Vagina (tissue), 2 donors: Measurements from ENCODE around the gene BOD1L2.

Experiments used
- POLR2AphosphoS5 ChIP-seq, 2 donors: sonication (generic); formaldehyde crosslinking; IDR thresholded peaks; one replicate each; pipeline ENCODE4 v1.9.0; 2017; ENCODE audit warnings: antibody characterized with exemption in 2 of 2, mild to moderate bottlenecking in 2 of 2, low read depth in 1 of 2; ENCODE audit not compliant: insufficient read depth in 1 of 2
- TF ChIP-seq, protein P1 (sequence below), 3 experiments: fragments of 450-650 bp in 2 of 3; fragments of 200-600 bp in 1 of 3; sonication (generic) in 1 of 3; IDR thresholded peaks; one replicate each; pipeline ENCODE4 v1.5.1; 2017 to 2019; ENCODE audit warnings: antibody characterized with exemption in 3 of 3, mild to moderate bottlenecking in 2 of 3, moderate library complexity in 2 of 3

GRCh38 chr18:57198073-57198472, 51.2 kb downstream of the BOD1L2 start:
- TF ChIP-seq, protein P1, sequence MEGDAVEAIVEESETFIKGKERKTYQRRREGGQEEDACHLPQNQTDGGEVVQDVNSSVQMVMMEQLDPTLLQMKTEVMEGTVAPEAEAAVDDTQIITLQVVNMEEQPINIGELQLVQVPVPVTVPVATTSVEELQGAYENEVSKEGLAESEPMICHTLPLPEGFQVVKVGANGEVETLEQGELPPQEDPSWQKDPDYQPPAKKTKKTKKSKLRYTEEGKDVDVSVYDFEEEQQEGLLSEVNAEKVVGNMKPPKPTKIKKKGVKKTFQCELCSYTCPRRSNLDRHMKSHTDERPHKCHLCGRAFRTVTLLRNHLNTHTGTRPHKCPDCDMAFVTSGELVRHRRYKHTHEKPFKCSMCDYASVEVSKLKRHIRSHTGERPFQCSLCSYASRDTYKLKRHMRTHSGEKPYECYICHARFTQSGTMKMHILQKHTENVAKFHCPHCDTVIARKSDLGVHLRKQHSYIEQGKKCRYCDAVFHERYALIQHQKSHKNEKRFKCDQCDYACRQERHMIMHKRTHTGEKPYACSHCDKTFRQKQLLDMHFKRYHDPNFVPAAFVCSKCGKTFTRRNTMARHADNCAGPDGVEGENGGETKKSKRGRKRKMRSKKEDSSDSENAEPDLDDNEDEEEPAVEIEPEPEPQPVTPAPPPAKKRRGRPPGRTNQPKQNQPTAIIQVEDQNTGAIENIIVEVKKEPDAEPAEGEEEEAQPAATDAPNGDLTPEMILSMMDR (IDR thresholded peaks at IDR 0.05), result no peak
- TF ChIP-seq POLR2AphosphoS5 (IDR thresholded peaks at IDR 0.05; ENCODE audit: insufficient read depth in 1 of 2, low read depth in 1 of 2), result no peak
